Neural progenitor cell (in vitro differentiated cells): ENCODE measurements around the gene MACO1. TPM values are rescaled to one million over a fixed set of nuclear protein-coding genes. Genes with fewer than 3 reads are reported as not detected.

Source experiments
- DNase-seq: peaks from one replicate; pipeline ENCODE4 v3.0.0-alpha.2; 2016; ENCODE audit warnings: low spot score
- H2AFZ ChIP-seq: fragments of 200-600 bp; sonication (generic); replicated peaks from 2 replicates; pipeline ENCODE4 v1.6.1; 2016; ENCODE audit warnings: antibody characterized with exemption
- H3F3A ChIP-seq: fragments of 200-600 bp; sonication (generic); 2 replicates; pipeline ENCODE4 v1.6.1; 2016; ENCODE audit warnings: antibody characterized with exemption, low read depth
- H3K27ac ChIP-seq: fragments of 200-600 bp; sonication (generic); 2 replicates; pipeline ENCODE4 v1.5.1; 2016; ENCODE audit warnings: mild to moderate bottlenecking
- H3K27me3 ChIP-seq: fragments of 200-600 bp; sonication (generic); 2 replicates; pipeline ENCODE4 v1.6.1; 2016; ENCODE audit warnings: mild to moderate bottlenecking, moderate library complexity
- H3K36me3 ChIP-seq: fragments of 200-600 bp; sonication (generic); 2 replicates; pipeline ENCODE4 v1.5.1; 2016
- H3K4me1 ChIP-seq: fragments of 200-600 bp; sonication (generic); 2 replicates; pipeline ENCODE4 v1.6.1; 2016; ENCODE audit warnings: mixed run types
- H3K4me2 ChIP-seq: fragments of 200-600 bp; sonication (generic); 2 replicates; pipeline ENCODE4 v1.6.1; 2016
- H3K4me3 ChIP-seq: fragments of 200-600 bp; sonication (generic); 2 replicates; pipeline ENCODE4 v1.5.1; 2016
- H3K79me2 ChIP-seq: fragments of 200-600 bp; sonication (generic); 2 replicates; pipeline ENCODE4 v1.6.1; 2016; ENCODE audit warnings: low read depth
- H3K9ac ChIP-seq: fragments of 200-600 bp; sonication (generic); 2 replicates; pipeline ENCODE4 v1.6.1; 2016
- H3K9me3 ChIP-seq: fragments of 200-600 bp; sonication (generic); 2 replicates; pipeline ENCODE4 v1.5.1; 2016; ENCODE audit warnings: low read depth
- H4K20me1 ChIP-seq: fragments of 200-600 bp; sonication (generic); 2 replicates; pipeline ENCODE4 v1.6.1; 2016; ENCODE audit warnings: low read depth
- H3K27ac Mint-ChIP-seq: 3 replicates; pipeline ENCODE4 v1.8.0; 2021; ENCODE audit warnings: mixed read lengths
- H3K27me3 Mint-ChIP-seq: 2 replicates; pipeline ENCODE4 v1.8.0; 2022; ENCODE audit warnings: low read depth, mild to moderate bottlenecking, inconsistent platforms, moderate library complexity, mixed read lengths; ENCODE audit not compliant: insufficient read depth
- H3K36me3 Mint-ChIP-seq: 3 replicates; pipeline ENCODE4 v1.8.0; 2021; ENCODE audit warnings: mixed read lengths
- H3K4me1 Mint-ChIP-seq: 3 replicates; pipeline ENCODE4 v1.8.0; 2021; ENCODE audit warnings: mixed read lengths
- H3K4me3 Mint-ChIP-seq: 3 replicates; pipeline ENCODE4 v1.8.0; 2021; ENCODE audit warnings: mild to moderate bottlenecking, moderate library complexity, mixed read lengths
- H3K9me3 Mint-ChIP-seq: 3 replicates; pipeline ENCODE4 v1.8.0; 2020; ENCODE audit warnings: mixed read lengths
- EZH2 ChIP-seq: fragments of 200-600 bp; sonication (generic); IDR thresholded peaks from 2 replicates; pipeline ENCODE4 v1.6.1; 2017; ENCODE audit warnings: antibody characterized with exemption, mild to moderate bottlenecking, moderate library complexity
- EZH2phosphoT487 ChIP-seq: fragments of 200-600 bp; sonication (generic); IDR thresholded peaks from 2 replicates; pipeline ENCODE4 v1.6.1; 2017; ENCODE audit warnings: antibody characterized with exemption
- total RNA-seq: library from RNA; depleted of rRNA; stranded (reverse); fragments of >200 nt; gene quantifications from 2 replicates; pipeline ENCODE4 v1.2.3, GENCODE V29; 2015; ENCODE audit warnings: low replicate concordance
- TF ChIP-seq, protein P1 (sequence below): fragments of 200-600 bp; sonication (generic); IDR thresholded peaks from 2 replicates; pipeline ENCODE4 v1.5.1; 2017; ENCODE audit warnings: antibody characterized with exemption, mild to moderate bottlenecking

The MACO1 gene
- total RNA-seq, 1 donor from 2014 or later, result 17.7 TPM

DNA sequence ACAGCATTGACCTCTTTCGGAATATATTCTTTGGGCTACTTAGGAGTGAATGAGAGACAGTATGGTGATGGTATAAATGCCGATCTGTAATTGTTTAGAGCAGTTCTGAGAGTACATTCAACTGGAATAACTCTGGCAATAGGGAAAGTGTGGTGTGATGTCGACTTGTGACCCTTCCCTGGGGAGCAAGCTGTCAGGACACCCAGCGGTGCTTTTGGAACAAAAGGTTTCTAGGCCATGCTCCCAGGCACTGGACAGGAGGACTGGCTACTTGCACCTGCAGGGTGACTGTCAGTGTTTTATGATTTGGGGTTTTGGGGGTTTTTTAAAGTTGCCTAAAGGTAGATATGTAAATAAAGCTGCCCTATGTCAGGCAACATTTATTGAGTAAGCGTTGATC, 50.9 kb downstream of the MACO1 start:
- no peaks in the 10 kb centered on the region for H3K79me2 ChIP-seq
- H3K9ac ChIP-seq, result no peak overlapping the region
- no peaks in the 10 kb centered on the region for H3K36me3 ChIP-seq
- DNase-seq, result no peak
- H3K27me3 ChIP-seq, result no peaks in the 10 kb centered on the region
- H3K4me1 ChIP-seq, result peaks cover 7% of the 10 kb centered on the region
- Mint-ChIP-seq H3K36me3 (no peaks in the 10 kb centered on the region), H3K27ac (no peak overlapping the region), H3K4me1 (peaks cover 7% of the 10 kb centered on the region), H3K4me3 (no peak overlapping the region), H3K9me3 (no peaks in the 10 kb centered on the region), H3K27me3 (no peaks in the 10 kb centered on the region)
- no peak for TF ChIP-seq EZH2phosphoT487
- no peak for TF ChIP-seq EZH2
- TF ChIP-seq, protein P1, sequence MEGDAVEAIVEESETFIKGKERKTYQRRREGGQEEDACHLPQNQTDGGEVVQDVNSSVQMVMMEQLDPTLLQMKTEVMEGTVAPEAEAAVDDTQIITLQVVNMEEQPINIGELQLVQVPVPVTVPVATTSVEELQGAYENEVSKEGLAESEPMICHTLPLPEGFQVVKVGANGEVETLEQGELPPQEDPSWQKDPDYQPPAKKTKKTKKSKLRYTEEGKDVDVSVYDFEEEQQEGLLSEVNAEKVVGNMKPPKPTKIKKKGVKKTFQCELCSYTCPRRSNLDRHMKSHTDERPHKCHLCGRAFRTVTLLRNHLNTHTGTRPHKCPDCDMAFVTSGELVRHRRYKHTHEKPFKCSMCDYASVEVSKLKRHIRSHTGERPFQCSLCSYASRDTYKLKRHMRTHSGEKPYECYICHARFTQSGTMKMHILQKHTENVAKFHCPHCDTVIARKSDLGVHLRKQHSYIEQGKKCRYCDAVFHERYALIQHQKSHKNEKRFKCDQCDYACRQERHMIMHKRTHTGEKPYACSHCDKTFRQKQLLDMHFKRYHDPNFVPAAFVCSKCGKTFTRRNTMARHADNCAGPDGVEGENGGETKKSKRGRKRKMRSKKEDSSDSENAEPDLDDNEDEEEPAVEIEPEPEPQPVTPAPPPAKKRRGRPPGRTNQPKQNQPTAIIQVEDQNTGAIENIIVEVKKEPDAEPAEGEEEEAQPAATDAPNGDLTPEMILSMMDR, result no peak
- no peak overlapping the region for H3K4me2 ChIP-seq
- H3K4me3 ChIP-seq, result no peak overlapping the region
- no peak overlapping the region for H2AFZ ChIP-seq
- H3K27ac ChIP-seq, result peak overlapping the region; percentile 53
- peaks cover 11% of the 10 kb centered on the region for H3F3A ChIP-seq
- no peaks in the 10 kb centered on the region for H3K9me3 ChIP-seq
- peaks cover 10% of the 10 kb centered on the region for H4K20me1 ChIP-seq

DNA sequence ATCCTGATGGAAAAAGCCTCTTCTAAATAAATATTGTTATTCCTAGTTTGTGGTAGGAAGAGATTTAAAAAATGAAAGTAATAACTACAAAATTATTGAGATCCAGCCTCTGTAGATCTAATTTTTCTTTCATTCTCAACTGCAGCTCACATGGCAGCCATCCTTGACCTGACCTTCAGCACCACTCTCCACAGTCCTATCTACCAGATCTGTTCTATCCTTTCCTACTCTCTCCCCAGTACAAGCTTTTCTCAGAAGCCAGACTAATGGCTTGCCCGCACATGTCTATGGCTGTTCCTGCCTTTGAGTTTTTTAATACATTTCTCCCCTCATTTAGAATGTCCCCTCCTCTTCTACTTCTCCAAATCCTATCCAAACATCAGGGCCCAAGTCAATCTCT, 51.5 kb downstream of the MACO1 start:
- Histone ChIP-seq H3K9ac (no peak overlapping the region), H3K9me3 (no peaks in the 10 kb centered on the region), H2AFZ (no peak overlapping the region), H3F3A (peaks cover 15% of the 10 kb centered on the region), H3K36me3 (no peaks in the 10 kb centered on the region), H3K4me2 (no peak overlapping the region), H3K27me3 (no peaks in the 10 kb centered on the region), H3K79me2 (no peaks in the 10 kb centered on the region), H4K20me1 (peaks cover 10% of the 10 kb centered on the region), H3K27ac (no peak overlapping the region), H3K4me3 (no peak overlapping the region), H3K4me1 (peaks cover 7% of the 10 kb centered on the region)
- Mint-ChIP-seq H3K36me3 (no peaks in the 10 kb centered on the region), H3K27me3 (no peaks in the 10 kb centered on the region), H3K4me3 (no peak overlapping the region), H3K9me3 (no peaks in the 10 kb centered on the region), H3K4me1 (peaks cover 7% of the 10 kb centered on the region), H3K27ac (no peak overlapping the region)
- no peak for TF ChIP-seq EZH2
- TF ChIP-seq EZH2phosphoT487, result no peak
- TF ChIP-seq, protein P1, result no peak
- no peak for DNase-seq

DNA sequence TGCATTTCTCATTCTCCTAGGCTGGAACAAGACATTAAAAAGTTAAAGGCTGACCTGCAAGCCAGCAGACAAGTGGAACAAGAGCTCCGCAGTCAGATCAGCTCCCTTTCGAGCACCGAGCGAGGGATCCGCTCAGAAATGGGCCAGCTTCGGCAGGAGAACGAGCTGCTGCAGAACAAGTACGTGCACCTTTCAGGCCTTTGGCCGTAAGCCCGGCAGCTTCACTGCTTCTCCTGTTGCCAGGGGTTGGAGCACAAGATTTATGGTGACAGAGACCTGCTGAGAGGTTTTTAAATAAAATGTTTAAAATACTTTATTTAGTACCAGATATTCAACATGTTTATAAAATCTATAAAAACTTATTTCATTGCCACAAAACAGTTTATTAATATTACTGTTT, 53.4 kb downstream of the MACO1 start:
- Histone ChIP-seq H3K36me3 (no peaks in the 10 kb centered on the region), H3K9me3 (no peaks in the 10 kb centered on the region), H3K79me2 (no peaks in the 10 kb centered on the region), H3K27me3 (no peaks in the 10 kb centered on the region), H3K4me2 (no peak overlapping the region), H3K4me3 (no peak overlapping the region), H2AFZ (no peak overlapping the region), H4K20me1 (peaks cover 10% of the 10 kb centered on the region), H3K4me1 (peaks cover 7% of the 10 kb centered on the region), H3K9ac (no peak overlapping the region), H3K27ac (no peak overlapping the region), H3F3A (peaks cover 15% of the 10 kb centered on the region)
- no peaks in the 10 kb centered on the region for H3K36me3 Mint-ChIP-seq
- no peak for DNase-seq
- TF ChIP-seq EZH2phosphoT487, result no peak
- TF ChIP-seq EZH2, result no peak
- TF ChIP-seq, protein P1, result no peak
- peaks cover 7% of the 10 kb centered on the region for H3K4me1 Mint-ChIP-seq
- no peaks in the 10 kb centered on the region for H3K27me3 Mint-ChIP-seq
- no peaks in the 10 kb centered on the region for H3K9me3 Mint-ChIP-seq
- no peak overlapping the region for H3K27ac Mint-ChIP-seq
- H3K4me3 Mint-ChIP-seq, result no peak overlapping the region
